ENCODE results near the gene HNRNPH2.
A peak's percentile ranks its signal among the peaks of the same experiment; 100 is the strongest.

The HNRNPH2 gene

DNA sequence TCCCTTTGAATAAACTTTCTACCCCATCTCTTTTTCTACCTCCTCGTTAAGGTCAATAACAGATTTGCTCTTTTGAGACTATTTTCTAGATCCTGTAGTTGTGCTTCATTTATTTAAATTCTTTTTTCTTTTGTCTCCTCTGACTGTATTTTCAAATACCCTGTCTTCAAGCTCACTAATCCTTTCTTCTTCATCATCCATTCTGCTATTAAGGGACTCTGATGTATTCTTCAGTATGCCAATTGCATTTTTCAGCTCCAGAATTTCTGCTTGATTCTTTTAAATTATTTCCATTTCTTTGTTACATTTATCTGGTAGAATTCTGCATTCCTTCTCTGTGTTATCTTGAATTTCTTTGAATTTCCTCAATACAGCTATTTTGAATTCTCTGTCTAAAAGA, 41.3 kb downstream of the HNRNPH2 start:
- TF ChIP-seq, protein P1, sequence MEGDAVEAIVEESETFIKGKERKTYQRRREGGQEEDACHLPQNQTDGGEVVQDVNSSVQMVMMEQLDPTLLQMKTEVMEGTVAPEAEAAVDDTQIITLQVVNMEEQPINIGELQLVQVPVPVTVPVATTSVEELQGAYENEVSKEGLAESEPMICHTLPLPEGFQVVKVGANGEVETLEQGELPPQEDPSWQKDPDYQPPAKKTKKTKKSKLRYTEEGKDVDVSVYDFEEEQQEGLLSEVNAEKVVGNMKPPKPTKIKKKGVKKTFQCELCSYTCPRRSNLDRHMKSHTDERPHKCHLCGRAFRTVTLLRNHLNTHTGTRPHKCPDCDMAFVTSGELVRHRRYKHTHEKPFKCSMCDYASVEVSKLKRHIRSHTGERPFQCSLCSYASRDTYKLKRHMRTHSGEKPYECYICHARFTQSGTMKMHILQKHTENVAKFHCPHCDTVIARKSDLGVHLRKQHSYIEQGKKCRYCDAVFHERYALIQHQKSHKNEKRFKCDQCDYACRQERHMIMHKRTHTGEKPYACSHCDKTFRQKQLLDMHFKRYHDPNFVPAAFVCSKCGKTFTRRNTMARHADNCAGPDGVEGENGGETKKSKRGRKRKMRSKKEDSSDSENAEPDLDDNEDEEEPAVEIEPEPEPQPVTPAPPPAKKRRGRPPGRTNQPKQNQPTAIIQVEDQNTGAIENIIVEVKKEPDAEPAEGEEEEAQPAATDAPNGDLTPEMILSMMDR (IDR thresholded peaks at IDR 0.05; ENCODE audit: borderline replicate concordance, control extremely low read depth, extremely low read depth, insufficient read depth, missing control alignments), result no peak
- in situ Hi-C loops (cut with MboI; ENCODE audit: low sequenced_read_pairs, unreplicated experiment), result no loop called here
- no peak for DNase-seq (ENCODE audit: low spot score)

DNA sequence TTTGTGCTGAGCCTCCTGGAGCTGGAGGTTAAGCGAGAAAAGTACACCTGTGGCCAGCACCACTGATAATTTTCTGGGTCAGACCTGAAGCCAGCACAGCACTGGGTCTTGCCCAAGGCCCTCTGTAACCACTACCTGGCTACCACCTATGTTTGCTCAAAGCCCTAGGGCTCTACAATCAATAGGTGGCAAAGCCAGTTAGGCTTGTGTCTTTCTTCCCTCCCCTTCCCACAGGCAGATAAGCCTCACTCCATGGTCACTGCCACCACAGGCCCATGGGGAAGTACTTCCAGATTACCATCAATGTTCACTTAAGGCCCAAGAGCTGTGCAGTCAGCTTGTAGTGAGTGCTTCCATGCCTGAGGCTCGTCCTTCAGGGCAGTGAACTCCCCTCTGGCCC, 42.1 kb downstream of the HNRNPH2 start:
- TF ChIP-seq, protein P1 (IDR thresholded peaks at IDR 0.05; ENCODE audit: borderline replicate concordance, control extremely low read depth, extremely low read depth, insufficient read depth, missing control alignments), result no peak
- in situ Hi-C loops (cut with MboI; ENCODE audit: low sequenced_read_pairs, unreplicated experiment), result no loop called here
- no peak for DNase-seq (ENCODE audit: low spot score)

DNA sequence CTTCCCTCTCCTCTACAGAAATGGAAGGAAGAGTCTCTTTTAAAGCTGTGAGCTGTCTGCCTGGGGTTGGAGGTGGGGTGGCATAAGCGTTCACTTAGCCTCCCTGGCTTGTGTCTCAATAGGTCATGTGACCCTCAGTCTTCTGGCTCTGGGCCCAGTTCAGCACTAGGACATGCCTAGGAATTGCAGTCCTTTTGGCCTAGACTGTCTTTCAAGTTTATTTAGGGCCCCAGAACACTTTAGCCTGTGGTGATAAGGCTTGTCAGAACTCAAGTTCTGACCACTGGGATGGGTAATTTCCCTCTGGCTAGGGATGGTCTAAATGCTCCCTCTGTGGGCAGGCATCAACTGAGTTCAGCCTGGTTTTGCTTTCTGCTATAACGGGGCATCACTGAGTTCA, 42.9 kb downstream of the HNRNPH2 start:
- TF ChIP-seq, protein P1 (IDR thresholded peaks at IDR 0.05; ENCODE audit: borderline replicate concordance, control extremely low read depth, extremely low read depth, insufficient read depth, missing control alignments), result no peak
- in situ Hi-C loops (cut with MboI; ENCODE audit: low sequenced_read_pairs, unreplicated experiment), result no loop called here
- DNase-seq (ENCODE audit: low spot score), result no peak

- DNase-seq (ENCODE audit: low spot score), result no peak
- TF ChIP-seq, protein P1 (IDR thresholded peaks at IDR 0.05; ENCODE audit: borderline replicate concordance, control extremely low read depth, extremely low read depth, insufficient read depth, missing control alignments), result no peak
- in situ Hi-C loops (cut with MboI; ENCODE audit: low sequenced_read_pairs, unreplicated experiment), result no loop called here
Measured at GRCh38 chrX:101452056-101452455, 44.0 kb downstream of the HNRNPH2 start.

DNA sequence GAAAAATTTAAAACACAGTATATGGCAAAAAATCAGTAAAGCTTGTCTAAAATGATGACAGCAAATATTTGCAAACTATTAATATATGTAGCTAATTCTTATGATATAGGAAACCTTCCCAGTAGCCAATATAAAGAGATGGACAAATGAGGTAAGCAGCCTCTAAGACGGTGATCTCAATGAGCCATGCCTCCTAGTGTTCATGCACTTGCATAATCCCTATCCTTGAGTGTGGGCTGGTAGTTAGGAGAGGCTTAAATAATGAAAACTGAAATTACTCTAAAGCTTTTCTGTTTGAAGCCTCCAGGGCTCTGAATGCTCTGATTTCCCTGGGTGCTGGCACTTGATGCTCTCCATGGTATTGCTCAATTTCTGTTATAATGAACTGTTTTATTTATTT, 52.6 kb downstream of the HNRNPH2 start:
- TF ChIP-seq, protein P1 (IDR thresholded peaks at IDR 0.05; ENCODE audit: borderline replicate concordance, control extremely low read depth, extremely low read depth, insufficient read depth, missing control alignments), result no peak
- DNase-seq (ENCODE audit: low spot score), result no peak

GRCh38 chrX:101462892-101463291, 54.9 kb downstream of the HNRNPH2 start:
- in situ Hi-C loops (cut with MboI; ENCODE audit: low sequenced_read_pairs, unreplicated experiment), result no loop called here
- TF ChIP-seq, protein P1 (IDR thresholded peaks at IDR 0.05; ENCODE audit: borderline replicate concordance, control extremely low read depth, extremely low read depth, insufficient read depth, missing control alignments), result peak; percentile 36
- DNase-seq (ENCODE audit: low spot score), result peak; percentile 25

More for the DNA sequence above, 52.6 kb downstream of the HNRNPH2 start:
- in situ Hi-C loops (cut with MboI; ENCODE audit: low sequenced_read_pairs, unreplicated experiment), result no loop called here
